HG03095 (cell line): ENCODE results near the gene SLC35F4.
A peak's percentile ranks its signal among the peaks of the same experiment; 100 is the strongest.

Experiments used
- ATAC-seq: cut with Tn5 transposase; IDR thresholded peaks from one replicate; pipeline ENCODE4 v1.9.1; 2021; ENCODE audit warnings: moderate library complexity; ENCODE audit not compliant: unreplicated experiment

Gene SLC35F4

GRCh38 chr14:57848786-57849185 lies 17.1 kb downstream of the SLC35F4 start:
- no peak for ATAC-seq

DNA sequence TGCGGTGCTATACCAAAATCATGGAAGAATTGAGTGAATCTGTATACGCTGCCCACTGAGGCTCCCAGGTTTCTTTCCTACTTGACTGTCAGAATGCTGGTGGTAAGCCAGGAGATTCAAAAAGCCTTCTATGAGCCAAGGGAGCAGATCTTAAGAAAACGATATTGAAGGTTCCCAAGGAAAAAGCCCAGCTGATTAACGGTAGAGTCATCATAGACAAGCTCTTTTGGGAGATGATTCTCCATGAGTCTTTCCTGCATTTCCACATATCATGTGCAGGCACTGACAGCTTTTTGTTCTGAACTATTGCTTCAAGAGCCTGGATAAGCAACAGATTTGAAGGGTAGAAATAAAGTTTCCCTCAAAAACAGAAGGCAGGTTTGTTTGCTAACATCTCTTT lies 17.5 kb downstream of the SLC35F4 start:
- no peak for ATAC-seq

GRCh38 chr14:57847706-57848105 lies 18.2 kb downstream of the SLC35F4 start:
- ATAC-seq: no peak

GRCh38 chr14:57847096-57847495 lies 18.8 kb downstream of the SLC35F4 start:
- no peak for ATAC-seq

DNA sequence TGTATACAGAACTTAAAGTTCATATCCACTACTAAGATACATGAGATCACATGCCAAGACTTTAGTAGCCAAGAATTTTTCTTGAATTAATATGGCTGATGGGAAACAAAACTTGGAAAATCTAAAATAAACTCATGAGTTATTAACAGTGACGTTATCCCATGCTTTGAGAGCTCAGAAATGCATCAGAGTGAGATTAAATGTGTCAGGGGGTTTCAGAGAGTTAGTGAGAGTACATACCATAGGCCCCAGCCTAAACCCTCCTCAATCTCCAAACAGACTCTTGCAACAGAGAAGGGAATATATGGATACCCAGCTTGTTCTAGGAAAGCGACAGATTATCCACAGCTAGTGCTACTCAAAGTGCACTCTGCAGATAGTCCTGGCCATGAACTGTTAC lies 19.3 kb downstream of the SLC35F4 start:
- no peak for ATAC-seq

DNA sequence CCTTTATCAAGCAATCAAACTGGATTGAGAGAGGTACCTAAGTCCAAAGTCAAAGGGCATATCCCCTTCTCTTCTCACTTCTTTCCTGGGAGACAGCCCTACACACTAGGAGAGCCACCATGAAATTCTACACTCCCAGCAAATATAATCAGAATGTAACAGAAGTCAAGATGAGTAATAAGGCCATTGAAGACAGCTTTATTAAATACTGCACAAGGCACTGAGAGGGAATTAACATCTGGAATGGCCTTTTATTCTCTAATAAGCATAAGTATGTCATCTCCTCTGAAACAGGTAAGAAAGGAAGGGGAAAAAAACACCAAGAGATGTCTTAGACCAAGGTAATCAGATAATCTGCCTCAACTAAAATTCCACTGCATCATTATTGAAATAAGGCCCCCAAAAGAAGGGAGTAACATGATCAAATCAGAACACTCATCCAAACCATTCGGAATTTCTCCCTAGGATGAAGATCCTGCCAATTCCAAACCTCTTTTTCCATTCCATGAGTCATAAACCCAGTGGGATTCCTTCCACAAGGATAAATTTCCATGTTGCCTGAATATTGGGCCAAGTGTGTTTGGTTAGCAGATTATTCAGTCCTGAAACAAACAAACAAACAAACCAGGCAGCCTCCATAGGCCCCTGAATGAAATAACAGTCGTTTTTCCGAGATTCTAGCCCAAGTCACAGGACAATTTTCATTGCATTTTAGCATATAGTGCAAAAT lies 19.9 kb downstream of the SLC35F4 start:
- ATAC-seq: no peak

- no peak for ATAC-seq
Measured at GRCh38 chr14:57845316-57845715, 20.6 kb downstream of the SLC35F4 start.

DNA sequence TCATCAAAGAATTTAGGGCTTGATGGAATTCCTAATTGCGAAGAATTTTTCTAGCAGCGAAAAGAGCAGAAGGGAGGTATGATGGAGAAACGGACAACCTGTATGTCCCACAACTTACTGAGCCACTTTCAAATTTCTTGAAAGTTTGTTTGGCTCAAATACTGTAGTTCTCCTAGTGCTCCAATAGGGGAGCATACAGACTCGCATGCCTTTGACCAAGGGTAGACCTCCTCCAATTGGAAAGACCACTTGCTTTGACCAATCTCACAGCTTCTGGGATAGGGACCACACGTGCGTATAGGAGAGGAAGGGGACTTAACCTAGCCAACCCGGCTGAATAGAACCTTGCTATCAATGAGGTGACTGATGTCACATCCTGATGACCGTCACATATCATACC lies 28.6 kb downstream of the SLC35F4 start:
- no peak for ATAC-seq

DNA sequence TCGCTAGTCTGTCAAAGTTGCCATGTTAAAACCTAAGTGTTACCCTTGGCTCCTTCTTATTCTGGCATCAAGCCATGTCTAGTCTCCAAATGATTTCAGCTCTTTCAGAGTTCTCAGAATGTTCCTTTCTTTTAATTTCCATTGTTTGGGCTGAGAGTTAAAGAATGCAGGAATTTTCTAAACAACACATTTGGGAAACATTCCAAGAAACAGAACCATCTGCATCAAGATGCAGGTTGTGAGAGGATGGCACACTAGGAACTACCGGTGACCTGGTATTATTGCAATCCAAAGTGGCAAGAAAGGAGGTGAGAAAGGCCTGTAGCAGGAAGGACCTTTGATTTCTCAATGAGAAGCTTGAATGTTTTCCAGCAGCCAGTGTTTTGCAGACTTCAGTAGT lies 30.1 kb downstream of the SLC35F4 start:
- ATAC-seq: no peak

DNA sequence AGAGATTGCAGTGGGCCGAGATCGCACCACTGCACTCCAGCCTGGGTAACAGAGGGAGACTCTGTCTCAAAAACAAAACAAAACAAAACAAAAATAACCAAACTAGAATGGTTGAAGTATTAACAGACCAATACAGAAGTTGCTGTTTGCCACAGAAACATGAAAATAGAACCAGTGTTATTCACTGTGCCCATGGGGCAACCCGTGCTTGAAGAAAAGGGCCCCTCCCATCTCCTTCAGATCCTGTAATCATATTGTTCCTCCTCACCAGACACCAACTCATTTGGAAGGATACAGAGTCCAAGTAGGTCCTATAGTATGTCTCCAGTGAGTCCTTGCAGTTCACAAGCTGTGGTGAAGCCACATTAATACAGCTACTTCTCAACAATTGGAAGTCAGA lies 30.9 kb downstream of the SLC35F4 start:
- no peak for ATAC-seq

DNA sequence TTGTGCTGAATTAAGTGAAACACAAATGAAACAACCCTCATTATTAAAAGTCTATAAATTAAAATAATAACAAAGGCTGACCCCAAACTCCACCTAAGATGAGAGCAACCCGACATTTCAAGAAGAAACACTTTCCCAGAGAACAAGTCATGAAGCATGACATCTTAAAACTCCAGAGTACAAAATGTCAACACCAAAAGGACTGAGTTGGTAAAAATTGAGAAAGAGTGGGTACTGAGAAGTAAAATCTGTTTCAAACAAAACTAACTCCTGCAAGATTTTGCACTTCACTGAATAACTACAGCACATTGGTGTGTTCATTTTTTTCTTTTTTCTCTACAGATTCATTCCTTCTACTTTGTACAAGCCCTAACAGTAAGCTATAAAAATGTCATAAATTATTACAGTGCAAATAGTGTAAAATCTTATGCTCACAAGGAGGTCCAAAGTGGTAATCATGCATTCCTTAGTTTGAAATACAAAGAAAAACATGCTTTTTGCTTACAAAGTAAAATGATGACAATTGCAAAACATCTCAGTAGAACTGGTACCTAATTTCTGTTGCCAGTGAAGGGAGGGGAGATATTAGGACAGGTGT lies 31.8 kb downstream of the SLC35F4 start:
- no peak for ATAC-seq

GRCh38 chr14:57833323-57833722 lies 32.6 kb downstream of the SLC35F4 start:
- ATAC-seq: no peak

DNA sequence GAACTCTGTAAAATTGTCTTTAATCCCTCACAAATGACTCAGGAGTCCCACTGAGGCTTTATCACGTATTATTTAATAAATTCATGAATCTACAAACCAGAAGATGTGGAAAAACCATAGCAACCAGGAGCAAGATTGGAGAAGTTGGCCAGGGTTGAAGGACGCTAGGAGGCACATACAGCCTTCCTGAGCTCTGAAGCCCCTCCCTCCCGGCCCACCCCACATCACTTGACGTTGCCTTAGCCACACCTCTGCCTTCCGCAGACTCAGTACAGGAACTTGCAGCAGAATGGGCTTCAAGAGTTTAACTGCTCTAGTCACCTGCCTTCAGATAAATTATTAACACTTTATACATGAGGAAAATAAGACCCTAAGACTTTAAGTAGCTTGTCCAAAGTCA lies 33.9 kb downstream of the SLC35F4 start:
- ATAC-seq: no peak

DNA sequence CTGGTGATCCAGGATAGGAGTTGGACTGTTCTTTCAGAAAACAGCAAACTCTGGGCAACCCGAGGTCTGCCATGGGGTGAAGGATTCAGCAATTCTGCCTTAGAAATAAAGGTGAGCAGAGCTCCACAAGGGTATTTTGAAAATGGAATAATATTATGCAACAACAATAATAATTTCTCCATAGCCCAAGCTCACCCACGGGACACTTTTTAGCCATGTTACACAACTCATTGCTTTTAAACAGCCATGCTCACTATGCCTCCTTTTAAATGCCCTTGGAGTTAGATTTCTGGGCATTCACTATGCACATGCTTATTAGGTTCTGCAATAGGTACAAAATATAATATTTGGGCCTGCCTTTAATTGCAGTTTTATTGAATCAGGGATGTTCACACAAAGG lies 37.2 kb downstream of the SLC35F4 start:
- no peak for ATAC-seq

- ATAC-seq: no peak
Measured at GRCh38 chr14:57823015-57823660, 42.8 kb downstream of the SLC35F4 start.

DNA sequence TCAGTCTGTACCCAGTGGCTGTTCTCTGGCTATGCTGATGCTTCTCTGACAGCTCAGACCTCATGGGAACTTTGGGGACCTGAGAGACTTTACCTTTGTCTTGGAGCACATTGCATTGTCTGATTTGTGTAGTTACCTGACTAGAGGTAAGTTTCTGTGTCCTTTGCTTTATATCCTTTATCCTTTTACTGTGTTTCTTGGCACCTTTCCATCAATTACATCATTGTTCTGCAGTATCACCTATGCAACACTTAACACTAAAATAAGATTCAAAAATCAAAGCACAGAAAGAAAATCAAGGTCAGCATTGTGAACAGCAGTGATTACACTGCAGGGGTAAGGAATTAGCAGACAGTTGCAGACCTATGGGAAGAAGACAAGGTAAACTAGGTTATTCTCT lies 43.8 kb downstream of the SLC35F4 start:
- ATAC-seq: no peak

GRCh38 chr14:57820581-57820980 lies 45.3 kb downstream of the SLC35F4 start:
- no peak for ATAC-seq

- ATAC-seq: no peak
Measured at GRCh38 chr14:57818511-57818910, 47.4 kb downstream of the SLC35F4 start.

DNA sequence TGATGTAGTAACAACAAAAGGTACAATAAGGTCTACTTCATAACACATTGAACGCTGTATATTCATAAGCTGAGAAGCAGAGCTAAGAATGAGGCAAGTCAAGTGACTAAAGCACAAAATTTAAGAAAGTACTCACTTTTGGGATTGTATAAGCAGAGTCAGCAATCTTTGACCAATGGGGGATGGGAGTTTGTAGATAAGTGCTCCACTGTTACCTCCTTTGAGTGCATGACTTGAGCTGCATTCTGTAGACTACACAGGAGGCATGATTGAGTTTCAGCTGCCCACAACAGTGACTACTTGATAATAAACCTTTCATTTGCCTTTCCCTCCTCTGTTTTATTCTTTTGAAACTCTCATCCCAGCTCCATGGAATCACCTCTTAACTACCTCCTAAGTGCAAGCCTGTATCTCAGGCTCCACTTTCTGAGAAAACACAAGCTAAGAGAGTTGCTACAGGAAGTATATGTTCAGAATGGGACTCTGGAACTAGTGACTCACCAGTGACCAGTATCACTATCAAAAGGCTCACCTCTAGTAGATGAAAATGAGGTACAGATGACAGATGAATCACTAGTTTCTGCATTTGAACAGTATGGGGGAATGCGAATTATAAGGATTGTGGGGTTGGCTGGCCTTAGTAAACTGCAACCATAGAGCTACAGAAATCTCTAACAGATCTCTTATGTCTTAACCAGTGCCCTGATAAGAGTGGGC lies 49.2 kb downstream of the SLC35F4 start:
- peak; percentile 79 for ATAC-seq

DNA sequence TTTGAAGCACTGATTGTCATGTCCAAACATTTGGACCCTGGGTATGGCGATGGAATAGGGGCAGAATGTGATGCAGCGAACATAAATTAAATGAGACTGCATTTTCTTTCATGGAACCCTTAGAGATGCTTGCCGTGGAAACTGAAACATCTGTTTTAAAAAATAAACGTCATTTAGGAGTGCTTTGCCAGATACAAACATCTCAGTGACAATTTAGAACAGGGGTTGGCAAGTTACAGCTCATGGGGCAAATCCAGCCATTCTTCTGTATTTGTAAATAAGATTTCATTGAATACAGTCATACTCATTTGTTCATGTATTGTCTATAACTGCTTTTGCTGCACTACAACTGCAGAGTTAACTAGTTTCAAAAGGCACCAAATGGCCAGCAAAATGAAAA lies 51.2 kb downstream of the SLC35F4 start:
- ATAC-seq: no peak

DNA sequence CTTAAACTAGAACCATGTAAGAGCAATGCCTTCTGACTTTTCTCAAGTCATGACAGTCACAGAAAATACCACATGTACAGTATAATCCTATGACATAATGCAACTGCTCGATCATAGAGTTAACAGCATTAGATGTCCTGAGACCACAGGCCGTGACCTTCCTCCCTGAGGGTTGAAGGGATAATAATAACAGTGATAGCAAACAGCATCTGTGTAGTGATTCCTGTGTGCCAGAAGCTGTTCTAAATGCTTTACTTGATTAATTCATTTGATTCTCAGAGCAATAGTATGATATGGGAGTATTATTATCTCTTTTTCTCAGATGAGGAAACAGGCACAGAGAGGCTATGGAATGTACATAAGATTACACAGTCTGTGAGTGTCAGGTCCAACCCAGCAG lies 53.2 kb downstream of the SLC35F4 start:
- ATAC-seq: no peak
